Measurements from ENCODE around the gene RAG1.

DNA sequence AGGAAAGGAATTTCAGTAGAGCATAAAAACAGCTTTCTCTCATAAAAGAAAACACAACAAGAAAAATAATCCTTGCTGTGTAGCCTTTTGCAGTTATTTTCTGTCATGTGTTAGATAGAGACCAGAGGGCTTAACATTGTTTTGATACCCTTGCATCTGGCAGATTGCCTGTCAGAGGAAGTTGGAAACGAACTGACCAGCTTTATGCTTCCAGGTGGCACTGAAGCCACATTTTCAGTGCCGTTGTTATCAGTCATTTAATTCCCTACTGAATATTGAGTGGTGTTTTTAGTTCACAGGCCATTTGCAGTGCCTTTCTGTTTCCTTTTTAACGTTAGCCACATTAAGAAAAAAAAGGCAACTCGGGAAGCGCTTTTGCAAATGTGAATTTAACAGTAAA, 51.7 kb downstream of the RAG1 start:
- TF ChIP-seq, protein P1, sequence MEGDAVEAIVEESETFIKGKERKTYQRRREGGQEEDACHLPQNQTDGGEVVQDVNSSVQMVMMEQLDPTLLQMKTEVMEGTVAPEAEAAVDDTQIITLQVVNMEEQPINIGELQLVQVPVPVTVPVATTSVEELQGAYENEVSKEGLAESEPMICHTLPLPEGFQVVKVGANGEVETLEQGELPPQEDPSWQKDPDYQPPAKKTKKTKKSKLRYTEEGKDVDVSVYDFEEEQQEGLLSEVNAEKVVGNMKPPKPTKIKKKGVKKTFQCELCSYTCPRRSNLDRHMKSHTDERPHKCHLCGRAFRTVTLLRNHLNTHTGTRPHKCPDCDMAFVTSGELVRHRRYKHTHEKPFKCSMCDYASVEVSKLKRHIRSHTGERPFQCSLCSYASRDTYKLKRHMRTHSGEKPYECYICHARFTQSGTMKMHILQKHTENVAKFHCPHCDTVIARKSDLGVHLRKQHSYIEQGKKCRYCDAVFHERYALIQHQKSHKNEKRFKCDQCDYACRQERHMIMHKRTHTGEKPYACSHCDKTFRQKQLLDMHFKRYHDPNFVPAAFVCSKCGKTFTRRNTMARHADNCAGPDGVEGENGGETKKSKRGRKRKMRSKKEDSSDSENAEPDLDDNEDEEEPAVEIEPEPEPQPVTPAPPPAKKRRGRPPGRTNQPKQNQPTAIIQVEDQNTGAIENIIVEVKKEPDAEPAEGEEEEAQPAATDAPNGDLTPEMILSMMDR (IDR thresholded peaks at IDR 0.05; ENCODE audit: poor library complexity, severe bottlenecking): no peak
- TF ChIP-seq TAF1 (IDR thresholded peaks at IDR 0.05; ENCODE audit: low read depth): no peak
- no peak for TF ChIP-seq EZH2 (IDR thresholded peaks at IDR 0.05; ENCODE audit: borderline replicate concordance, insufficient read depth, low read length, poor library complexity, severe bottlenecking)
- TF ChIP-seq, protein P2, sequence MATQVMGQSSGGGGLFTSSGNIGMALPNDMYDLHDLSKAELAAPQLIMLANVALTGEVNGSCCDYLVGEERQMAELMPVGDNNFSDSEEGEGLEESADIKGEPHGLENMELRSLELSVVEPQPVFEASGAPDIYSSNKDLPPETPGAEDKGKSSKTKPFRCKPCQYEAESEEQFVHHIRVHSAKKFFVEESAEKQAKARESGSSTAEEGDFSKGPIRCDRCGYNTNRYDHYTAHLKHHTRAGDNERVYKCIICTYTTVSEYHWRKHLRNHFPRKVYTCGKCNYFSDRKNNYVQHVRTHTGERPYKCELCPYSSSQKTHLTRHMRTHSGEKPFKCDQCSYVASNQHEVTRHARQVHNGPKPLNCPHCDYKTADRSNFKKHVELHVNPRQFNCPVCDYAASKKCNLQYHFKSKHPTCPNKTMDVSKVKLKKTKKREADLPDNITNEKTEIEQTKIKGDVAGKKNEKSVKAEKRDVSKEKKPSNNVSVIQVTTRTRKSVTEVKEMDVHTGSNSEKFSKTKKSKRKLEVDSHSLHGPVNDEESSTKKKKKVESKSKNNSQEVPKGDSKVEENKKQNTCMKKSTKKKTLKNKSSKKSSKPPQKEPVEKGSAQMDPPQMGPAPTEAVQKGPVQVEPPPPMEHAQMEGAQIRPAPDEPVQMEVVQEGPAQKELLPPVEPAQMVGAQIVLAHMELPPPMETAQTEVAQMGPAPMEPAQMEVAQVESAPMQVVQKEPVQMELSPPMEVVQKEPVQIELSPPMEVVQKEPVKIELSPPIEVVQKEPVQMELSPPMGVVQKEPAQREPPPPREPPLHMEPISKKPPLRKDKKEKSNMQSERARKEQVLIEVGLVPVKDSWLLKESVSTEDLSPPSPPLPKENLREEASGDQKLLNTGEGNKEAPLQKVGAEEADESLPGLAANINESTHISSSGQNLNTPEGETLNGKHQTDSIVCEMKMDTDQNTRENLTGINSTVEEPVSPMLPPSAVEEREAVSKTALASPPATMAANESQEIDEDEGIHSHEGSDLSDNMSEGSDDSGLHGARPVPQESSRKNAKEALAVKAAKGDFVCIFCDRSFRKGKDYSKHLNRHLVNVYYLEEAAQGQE (IDR thresholded peaks at IDR 0.05; ENCODE audit: borderline replicate concordance): no peak
- no peak for TF ChIP-seq MXI1 (conservative IDR thresholded peaks at IDR 0.05; ENCODE audit: poor library complexity, severe bottlenecking)
- TF ChIP-seq EP300 (conservative IDR thresholded peaks at IDR 0.05; ENCODE audit: poor library complexity, severe bottlenecking): no peak
- no peak for TF ChIP-seq POLR2AphosphoS5 (IDR thresholded peaks at IDR 0.05)
- no peak for TF ChIP-seq RAD21 (conservative IDR thresholded peaks at IDR 0.05)
- no peak for TF ChIP-seq SMC3 (conservative IDR thresholded peaks at IDR 0.05; ENCODE audit: poor library complexity)
